ENCODE results near the gene AKAP13.

DNA sequence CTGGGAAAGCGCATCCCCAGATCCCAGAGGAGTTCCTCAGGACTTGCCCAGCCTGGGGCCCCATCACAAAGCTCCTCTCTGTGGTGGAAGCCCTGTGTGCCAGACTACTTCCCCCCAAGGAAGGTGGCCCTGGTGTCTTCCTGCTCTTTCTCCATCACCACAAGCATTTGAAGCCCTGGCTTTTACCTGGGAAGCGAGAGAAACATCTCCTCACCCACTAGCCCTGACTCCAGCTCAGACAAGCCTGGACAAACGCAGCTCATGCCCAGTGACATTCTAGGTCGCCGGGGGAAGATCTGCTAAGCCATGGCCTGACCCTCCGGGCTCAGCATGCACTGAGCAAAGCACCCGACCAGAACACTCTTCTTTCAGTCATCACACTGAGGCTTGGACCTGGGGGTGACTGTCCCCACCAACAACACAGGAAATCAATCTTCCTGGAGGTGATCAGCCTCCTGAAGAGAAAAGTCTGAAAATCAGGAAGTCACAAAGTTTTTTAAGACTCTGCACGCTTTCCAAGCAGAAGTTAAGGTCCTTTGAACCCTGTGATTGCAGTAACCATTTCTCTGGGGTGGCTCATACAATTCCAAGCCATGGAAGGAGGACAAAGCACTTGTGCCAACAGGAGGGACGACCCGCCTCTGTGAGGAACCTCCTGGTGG lies 373.5 kb downstream of the AKAP13 start:
- TF ChIP-seq, protein P1, sequence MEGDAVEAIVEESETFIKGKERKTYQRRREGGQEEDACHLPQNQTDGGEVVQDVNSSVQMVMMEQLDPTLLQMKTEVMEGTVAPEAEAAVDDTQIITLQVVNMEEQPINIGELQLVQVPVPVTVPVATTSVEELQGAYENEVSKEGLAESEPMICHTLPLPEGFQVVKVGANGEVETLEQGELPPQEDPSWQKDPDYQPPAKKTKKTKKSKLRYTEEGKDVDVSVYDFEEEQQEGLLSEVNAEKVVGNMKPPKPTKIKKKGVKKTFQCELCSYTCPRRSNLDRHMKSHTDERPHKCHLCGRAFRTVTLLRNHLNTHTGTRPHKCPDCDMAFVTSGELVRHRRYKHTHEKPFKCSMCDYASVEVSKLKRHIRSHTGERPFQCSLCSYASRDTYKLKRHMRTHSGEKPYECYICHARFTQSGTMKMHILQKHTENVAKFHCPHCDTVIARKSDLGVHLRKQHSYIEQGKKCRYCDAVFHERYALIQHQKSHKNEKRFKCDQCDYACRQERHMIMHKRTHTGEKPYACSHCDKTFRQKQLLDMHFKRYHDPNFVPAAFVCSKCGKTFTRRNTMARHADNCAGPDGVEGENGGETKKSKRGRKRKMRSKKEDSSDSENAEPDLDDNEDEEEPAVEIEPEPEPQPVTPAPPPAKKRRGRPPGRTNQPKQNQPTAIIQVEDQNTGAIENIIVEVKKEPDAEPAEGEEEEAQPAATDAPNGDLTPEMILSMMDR (IDR thresholded peaks at IDR 0.05) = no peak
- no peak for TF ChIP-seq EP300 (IDR thresholded peaks at IDR 0.05)
